Mononuclear cell (primary cell): Measurements from ENCODE around the gene TACR2. TPM values are rescaled to one million over a fixed set of nuclear protein-coding genes. Genes with fewer than 3 reads are reported as not detected.

ENCODE experiments used
- H3K27me3 ChIP-seq: 2 replicates; pipeline ENCODE4 v1.6.0; 2011; ENCODE audit warnings: low read length, control low read depth; ENCODE audit not compliant: insufficient read depth
- H3K4me1 ChIP-seq: 2 replicates; pipeline ENCODE4 v1.5.1; 2011; ENCODE audit warnings: mild to moderate bottlenecking, low read length, control low read depth; ENCODE audit not compliant: insufficient read depth
- H3K4me3 ChIP-seq: 2 replicates; pipeline ENCODE4 v1.5.1; 2011; ENCODE audit warnings: mild to moderate bottlenecking, low read length, moderate library complexity
- H3K9me3 ChIP-seq: 2 replicates; pipeline ENCODE4 v1.5.1; 2011; ENCODE audit warnings: low read depth, mild to moderate bottlenecking, control low read depth, low read length
- total RNA-seq: library from RNA; depleted of rRNA; stranded (reverse); fragments of >200 nt; gene quantifications from one replicate; pipeline ENCODE4 v1.2.3, GENCODE V29; 2012

Gene TACR2
- total RNA-seq, 1 donor = not detected

- H3K4me3 ChIP-seq = no peak overlapping the region
- H3K27me3 ChIP-seq = no peaks in the 10 kb centered on the region
- H3K9me3 ChIP-seq = no peaks in the 10 kb centered on the region
- H3K4me1 ChIP-seq = no peaks in the 10 kb centered on the region
Measured at GRCh38 chr10:69415951-69416350, 767 bp downstream of the TACR2 start.

DNA sequence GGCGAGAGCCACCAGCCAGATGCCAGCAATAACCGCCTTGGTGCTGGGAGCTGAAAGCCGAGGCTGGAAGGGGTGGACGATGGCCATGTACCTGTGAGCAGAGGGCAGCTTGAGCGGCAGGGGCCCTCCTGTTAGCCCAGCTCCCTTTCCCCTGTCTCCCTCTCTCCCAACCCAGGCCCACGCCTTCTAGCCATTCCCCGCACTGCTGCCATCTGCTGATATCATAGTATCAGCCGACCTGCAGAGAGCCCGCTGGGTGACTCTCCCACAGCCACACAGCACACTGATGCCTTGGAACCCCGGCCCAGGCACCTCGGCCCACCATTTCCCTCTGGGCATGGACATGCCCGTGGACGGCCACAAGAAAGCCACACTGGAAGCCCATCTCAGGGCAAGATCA is 1.7 kb downstream of the TACR2 start:
- H3K9me3 ChIP-seq = no peaks in the 10 kb centered on the region
- H3K4me1 ChIP-seq = peaks cover 3% of the 10 kb centered on the region
- H3K27me3 ChIP-seq = no peaks in the 10 kb centered on the region

GRCh38 chr10:69414036-69415018 is 2.4 kb downstream of the TACR2 start:
- Histone ChIP-seq H3K9me3 (no peaks in the 10 kb centered on the region), H3K4me1 (peaks cover 6% of the 10 kb centered on the region), H3K4me3 (no peak overlapping the region), H3K27me3 (no peaks in the 10 kb centered on the region)

More for the DNA sequence above, 1.7 kb downstream of the TACR2 start:
- H3K4me3 ChIP-seq = no peak overlapping the region

DNA sequence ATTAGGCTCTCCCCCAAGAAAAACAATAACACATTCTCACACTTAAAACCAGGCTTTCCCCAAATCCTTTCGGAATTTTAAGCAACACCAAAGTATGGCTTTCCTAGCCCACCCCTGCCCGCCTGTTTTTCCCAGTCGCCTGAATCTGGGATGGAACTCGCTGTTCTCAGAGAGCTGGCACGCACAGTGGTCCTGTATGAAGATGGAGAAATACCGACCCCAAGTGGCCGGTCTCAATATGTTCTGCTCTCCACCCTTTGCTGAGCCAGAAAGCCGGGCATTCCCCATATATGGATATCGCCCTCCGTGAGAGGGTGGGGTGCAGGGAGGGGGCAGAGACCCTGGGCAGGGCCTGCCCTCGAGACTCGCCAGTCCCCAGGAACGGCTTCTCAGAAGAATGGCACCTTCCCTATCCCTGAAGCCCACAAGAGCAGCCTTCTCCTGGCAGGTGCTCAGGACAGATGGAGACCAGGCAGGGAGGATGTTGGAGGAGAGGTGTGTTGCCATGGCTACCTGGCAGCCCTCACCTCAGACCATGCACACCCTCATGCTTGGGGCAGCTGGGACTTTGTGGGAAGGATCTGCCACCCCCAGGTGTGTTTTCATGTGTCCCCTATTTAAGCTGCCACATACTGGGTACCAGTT is 3.4 kb downstream of the TACR2 start:
- Histone ChIP-seq H3K4me1 (peaks cover 13% of the 10 kb centered on the region), H3K9me3 (no peaks in the 10 kb centered on the region), H3K27me3 (no peaks in the 10 kb centered on the region), H3K4me3 (no peak overlapping the region)

- Histone ChIP-seq H3K9me3 (no peaks in the 10 kb centered on the region), H3K4me1 (peaks cover 20% of the 10 kb centered on the region)
Measured at GRCh38 chr10:69412232-69412790, 4.4 kb downstream of the TACR2 start.

DNA sequence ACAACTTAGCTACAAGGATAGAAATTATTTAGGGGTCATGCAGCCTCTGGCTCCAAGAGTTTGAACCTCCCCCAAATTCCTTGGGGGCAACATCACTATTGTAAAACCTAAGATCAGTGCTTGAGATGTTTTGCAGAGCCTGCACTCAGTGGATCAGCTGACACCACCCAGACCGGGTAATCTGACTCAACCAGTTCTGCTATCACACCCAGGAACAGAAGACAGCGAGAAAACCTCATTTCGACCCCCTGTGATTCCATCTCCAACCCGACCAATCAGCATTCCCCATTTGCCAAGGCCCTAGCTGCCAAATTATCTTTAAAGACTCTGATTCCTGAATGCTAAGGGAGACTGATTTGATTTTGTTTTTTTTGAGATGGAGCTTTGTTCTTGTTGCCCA is 5.2 kb downstream of the TACR2 start:
- H3K27me3 ChIP-seq = no peaks in the 10 kb centered on the region
- no peak overlapping the region for H3K4me3 ChIP-seq
- H3K4me1 ChIP-seq = peaks cover 20% of the 10 kb centered on the region
- H3K9me3 ChIP-seq = no peaks in the 10 kb centered on the region

More at GRCh38 chr10:69412232-69412790, 4.4 kb downstream of the TACR2 start:
- Histone ChIP-seq H3K4me3 (no peak overlapping the region), H3K27me3 (no peaks in the 10 kb centered on the region)

DNA sequence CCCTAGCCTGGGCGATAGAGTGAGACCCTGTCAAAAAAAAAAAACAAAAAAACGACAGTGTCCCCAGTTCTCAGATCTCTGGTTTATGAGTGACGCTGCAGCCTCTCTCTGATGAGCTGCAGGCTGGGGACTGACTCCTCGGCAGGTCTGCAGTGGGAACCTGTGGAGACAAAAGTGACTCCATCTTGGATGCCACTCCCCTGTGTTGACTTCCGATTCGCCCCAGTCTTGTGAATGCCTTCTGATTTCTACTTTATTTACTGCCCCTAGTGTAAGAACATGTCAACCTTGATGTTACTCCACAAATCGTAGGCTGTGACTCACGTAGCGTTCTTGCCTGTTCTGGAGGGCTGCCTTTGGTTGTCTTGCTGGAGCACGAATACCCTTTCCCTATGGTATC is 6.2 kb downstream of the TACR2 start:
- Histone ChIP-seq H3K4me1 (peaks cover 20% of the 10 kb centered on the region), H3K27me3 (no peaks in the 10 kb centered on the region), H3K9me3 (no peaks in the 10 kb centered on the region), H3K4me3 (no peak overlapping the region)

DNA sequence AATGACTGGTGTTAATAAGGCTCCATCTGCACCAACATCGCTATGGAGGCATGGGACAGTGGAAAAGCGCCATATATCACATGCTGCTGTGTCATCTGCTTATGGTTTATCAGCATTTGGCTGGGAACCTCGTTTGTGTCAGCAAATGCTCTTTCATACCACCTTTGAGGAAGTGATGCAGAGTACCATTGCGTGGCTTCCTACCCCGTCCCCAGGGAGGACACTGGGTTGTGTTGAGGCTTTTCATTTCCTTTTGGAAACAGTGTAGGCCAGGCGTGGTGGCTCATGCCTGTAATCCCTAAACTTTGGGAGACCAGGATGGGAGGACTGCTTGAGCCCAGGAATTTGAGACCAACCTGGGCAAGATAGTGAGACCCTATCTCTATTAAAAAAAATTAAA is 6.8 kb downstream of the TACR2 start:
- Histone ChIP-seq H3K9me3 (no peaks in the 10 kb centered on the region), H3K4me3 (no peak overlapping the region), H3K4me1 (peaks cover 20% of the 10 kb centered on the region), H3K27me3 (no peaks in the 10 kb centered on the region)

GRCh38 chr10:69409176-69409495 is 7.6 kb downstream of the TACR2 start:
- Histone ChIP-seq H3K4me3 (peak overlapping the region; percentile 26), H3K9me3 (no peaks in the 10 kb centered on the region), H3K4me1 (peaks cover 20% of the 10 kb centered on the region), H3K27me3 (no peaks in the 10 kb centered on the region)

DNA sequence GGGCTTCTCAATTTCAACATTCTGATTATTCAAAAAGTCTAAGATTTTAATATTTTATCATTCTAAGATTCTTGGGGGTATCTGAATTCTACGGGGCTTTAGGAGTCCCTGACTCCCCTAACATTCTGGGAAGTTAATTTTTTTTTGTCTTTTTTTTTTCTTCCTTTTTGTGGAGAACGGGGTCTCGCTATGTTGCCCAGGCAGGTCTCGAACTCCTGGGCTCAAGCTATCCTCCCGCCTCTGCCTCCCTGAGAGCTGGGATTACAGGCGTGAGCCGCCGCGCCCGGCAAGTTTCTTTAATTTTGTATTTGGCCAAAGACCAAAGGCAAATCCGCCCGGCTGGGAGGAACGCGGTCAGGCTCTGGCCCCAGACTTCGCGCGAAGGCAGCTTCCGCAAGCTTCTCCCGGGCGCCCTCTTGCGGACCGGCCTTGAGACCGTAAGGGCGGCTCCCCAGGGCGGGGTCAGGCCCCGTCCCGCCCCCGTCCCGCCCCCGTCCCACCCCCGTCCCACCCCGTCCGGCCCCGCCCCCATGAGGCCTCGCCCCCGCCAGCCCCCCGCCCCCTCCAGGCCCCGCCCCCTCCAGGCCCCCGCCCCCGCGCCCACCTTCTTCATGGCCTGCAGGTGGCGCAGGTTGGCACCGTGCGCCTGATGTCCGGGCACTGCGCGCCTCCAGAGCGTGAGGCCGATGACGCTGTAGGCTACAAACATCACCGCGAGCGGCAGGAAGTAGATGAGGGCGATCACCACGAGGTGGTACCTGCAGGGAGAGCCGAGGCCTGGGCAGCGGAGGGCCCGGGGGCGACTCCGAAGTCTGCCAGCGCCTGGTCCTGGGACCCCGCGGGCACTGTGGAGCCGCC is 8.2 kb downstream of the TACR2 start:
- Histone ChIP-seq H3K4me1 (peaks cover 20% of the 10 kb centered on the region), H3K27me3 (no peaks in the 10 kb centered on the region), H3K4me3 (peak overlapping the region; percentile 26)

DNA sequence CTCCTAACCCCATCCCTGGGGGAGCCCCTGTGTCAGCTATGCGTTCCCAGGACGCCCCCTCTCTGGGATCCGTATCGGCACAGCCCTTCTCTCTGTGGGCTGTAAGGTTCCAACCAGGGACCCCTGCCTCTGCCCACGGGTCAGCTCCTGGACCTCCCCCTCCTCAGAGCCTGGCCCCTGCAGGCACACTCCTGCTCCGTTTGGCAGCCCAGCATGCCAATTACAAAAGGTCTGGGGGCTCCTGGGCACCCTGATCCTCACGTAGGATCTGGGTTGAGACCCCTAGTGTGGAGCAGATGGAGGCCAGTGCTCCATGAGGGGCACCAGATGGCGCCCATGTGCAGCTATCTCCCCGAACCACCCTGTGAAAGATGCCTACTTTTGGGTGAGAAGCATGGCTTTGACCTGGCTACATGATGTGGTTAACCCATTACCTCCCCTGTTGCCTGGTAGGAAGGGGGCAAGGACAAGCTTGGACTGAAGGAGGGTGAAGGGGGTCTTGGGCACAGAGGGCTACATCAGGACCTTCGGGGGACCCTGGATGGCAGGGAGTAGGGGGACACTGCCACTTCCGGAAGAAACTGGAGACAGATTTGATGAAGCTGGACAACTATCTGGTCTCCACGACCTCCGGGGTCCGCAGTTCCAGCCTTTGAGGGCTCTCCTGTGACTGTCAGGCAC is 9.0 kb downstream of the TACR2 start:
- H3K4me1 ChIP-seq = peaks cover 20% of the 10 kb centered on the region
- H3K4me3 ChIP-seq = no peak overlapping the region
- H3K27me3 ChIP-seq = no peaks in the 10 kb centered on the region
- no peaks in the 10 kb centered on the region for H3K9me3 ChIP-seq

More for the DNA sequence above, 8.2 kb downstream of the TACR2 start:
- H3K9me3 ChIP-seq = no peaks in the 10 kb centered on the region

GRCh38 chr10:69406816-69407580 is 9.7 kb downstream of the TACR2 start:
- Histone ChIP-seq H3K4me1 (peaks cover 20% of the 10 kb centered on the region), H3K27me3 (no peaks in the 10 kb centered on the region), H3K4me3 (no peak overlapping the region), H3K9me3 (no peaks in the 10 kb centered on the region)

- Histone ChIP-seq H3K9me3 (no peaks in the 10 kb centered on the region), H3K4me1 (peaks cover 20% of the 10 kb centered on the region), H3K27me3 (no peaks in the 10 kb centered on the region), H3K4me3 (no peak overlapping the region)
Measured at GRCh38 chr10:69406302-69406811, 10.4 kb downstream of the TACR2 start.
